K562 (cell line): ENCODE data around the gene CLGN.

ENCODE experiments used
- DLX4 ChIP-seq: fragments of 250-450 bp; sonication (Bioruptor Pico); IDR thresholded peaks from 2 replicates; pipeline ENCODE4 v1.6.1; 2021; ENCODE audit warnings: mild to moderate bottlenecking
- EZH2 ChIP-seq: IDR thresholded peaks from 2 replicates; pipeline ENCODE4 v1.6.1; 2012; ENCODE audit warnings: low read depth, mild to moderate bottlenecking, inconsistent platforms, low read length, borderline replicate concordance
- HDAC1 ChIP-seq, 2 experiments: fragments of 450-650 bp; IDR thresholded peaks; 2 replicates each; pipeline ENCODE4 v1.6.1; 2016 to 2017; ENCODE audit warnings: inconsistent platforms in 1 of 2, mild to moderate bottlenecking in 1 of 2, moderate library complexity in 1 of 2
- HIVEP1 ChIP-seq: fragments of 250-450 bp; sonication (Bioruptor Pico); IDR thresholded peaks from 2 replicates; pipeline ENCODE4 v1.4.0; 2020; ENCODE audit warnings: mild to moderate bottlenecking
- NR2F6 ChIP-seq: fragments of 450-650 bp; formaldehyde crosslinking; IDR thresholded peaks from 2 replicates; pipeline ENCODE4 v1.4.0; 2020; ENCODE audit warnings: mild to moderate bottlenecking
- PATZ1 ChIP-seq: fragments of 250-450 bp; sonication (Bioruptor Pico); IDR thresholded peaks from 2 replicates; pipeline ENCODE4 v1.5.0; 2020; ENCODE audit warnings: mild to moderate bottlenecking, borderline replicate concordance
- POLR2AphosphoS5 ChIP-seq: IDR thresholded peaks from 2 replicates; pipeline ENCODE4 v1.6.1; 2011; ENCODE audit warnings: mild to moderate bottlenecking, low read depth, low read length, moderate library complexity; ENCODE audit not compliant: control insufficient read depth, insufficient read depth

DNA sequence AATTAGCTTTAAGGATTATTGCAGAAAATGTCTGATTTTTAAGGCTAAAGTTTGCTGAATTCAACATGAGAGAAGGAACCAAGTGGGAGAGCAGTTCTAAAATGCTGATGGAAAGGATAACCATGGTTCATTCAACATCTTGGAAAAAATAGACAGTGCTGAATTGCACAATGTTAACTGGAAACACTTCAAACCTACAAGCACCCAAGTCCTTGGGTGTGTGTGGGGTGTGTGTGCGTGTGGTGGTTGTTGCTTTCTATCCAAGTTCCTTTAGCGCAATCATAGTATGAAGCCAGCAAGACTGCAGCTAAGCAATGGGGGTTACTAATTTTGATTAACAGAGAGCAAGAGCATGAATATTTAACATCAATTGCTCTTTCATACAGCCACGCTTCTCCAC is 83.3 kb downstream of the CLGN start:
- no peak for TF ChIP-seq EZH2
- TF ChIP-seq HIVEP1 (CRISPR knock-in tag), result no peak
- no peak for TF ChIP-seq DLX4
- no peak for TF ChIP-seq NR2F6 (CRISPR knock-in tag)
- no peak for TF ChIP-seq HDAC1 (IDR thresholded peaks at IDR 0.05)
- no peak for TF ChIP-seq PATZ1 (CRISPR knock-in tag)
- TF ChIP-seq POLR2AphosphoS5, result no peak
